HG02981 (cell line): ENCODE measurements around the gene ADCY5.

Source experiments
- ATAC-seq: cut with Tn5 transposase; IDR thresholded peaks from one replicate; pipeline ENCODE4 v1.9.1; 2021; ENCODE audit warnings: mild to moderate bottlenecking, moderate library complexity; ENCODE audit not compliant: unreplicated experiment

The ADCY5 gene

GRCh38 chr3:123459862-123460261 is 11.0 kb upstream of the ADCY5 start:
- ATAC-seq: no peak

DNA sequence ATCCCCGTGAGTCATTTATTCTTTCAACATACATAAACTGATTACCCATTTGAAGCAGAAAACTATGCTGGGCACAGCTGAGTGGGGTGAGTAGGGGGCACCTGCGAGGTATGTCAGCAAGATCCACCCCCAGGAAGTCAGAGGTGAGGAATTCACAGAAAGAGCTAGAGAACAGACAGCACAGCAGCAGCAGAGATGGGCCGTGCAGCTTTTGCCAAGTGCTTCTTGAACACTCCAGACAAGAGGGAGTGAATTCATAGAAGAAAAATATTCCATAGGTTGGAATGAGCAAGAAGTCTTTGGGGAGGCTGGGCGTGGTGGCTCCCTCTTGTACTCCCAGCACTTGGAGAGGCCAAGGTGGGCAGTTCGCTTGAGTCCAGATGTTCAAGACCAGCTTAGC is 9.4 kb upstream of the ADCY5 start:
- no peak for ATAC-seq

DNA sequence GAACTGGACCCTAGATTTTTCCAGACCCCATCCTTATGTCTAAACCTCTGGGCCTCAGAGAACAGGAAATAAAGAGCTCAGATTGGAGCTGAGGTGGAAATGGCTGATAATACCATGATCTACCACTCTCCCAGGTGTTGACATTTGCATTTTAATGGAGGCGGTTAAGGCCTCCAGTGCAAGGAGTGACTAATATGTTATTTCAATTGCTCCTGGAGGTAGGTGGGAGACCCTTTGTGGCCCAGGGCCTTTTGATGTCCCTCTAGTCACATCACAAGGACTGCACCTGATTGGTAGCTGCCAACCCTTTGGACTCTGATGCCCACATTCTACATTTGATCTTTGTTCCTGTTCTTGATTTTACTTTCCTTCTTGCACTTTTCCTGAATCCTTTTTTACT is 9.0 kb upstream of the ADCY5 start:
- ATAC-seq: no peak

DNA sequence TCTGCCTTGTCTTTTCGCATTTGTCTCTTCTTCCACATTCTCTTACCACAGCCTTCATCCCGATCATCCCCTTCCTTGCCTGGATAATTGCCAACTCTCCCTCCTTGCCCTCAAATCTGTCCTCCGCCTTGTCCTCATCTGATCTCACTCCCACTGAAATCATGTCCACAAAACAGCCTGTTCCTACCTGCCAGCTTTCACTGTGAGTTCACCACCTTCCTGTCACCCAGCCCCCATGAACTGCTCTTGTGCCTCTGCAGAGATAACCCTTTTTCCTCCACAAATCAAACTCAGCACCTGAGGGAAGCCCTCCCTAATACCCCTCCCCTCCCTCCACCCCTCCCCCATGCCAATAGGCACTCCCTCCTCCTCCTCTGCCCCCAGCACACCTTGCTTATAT is 4.8 kb upstream of the ADCY5 start:
- no peak for ATAC-seq

DNA sequence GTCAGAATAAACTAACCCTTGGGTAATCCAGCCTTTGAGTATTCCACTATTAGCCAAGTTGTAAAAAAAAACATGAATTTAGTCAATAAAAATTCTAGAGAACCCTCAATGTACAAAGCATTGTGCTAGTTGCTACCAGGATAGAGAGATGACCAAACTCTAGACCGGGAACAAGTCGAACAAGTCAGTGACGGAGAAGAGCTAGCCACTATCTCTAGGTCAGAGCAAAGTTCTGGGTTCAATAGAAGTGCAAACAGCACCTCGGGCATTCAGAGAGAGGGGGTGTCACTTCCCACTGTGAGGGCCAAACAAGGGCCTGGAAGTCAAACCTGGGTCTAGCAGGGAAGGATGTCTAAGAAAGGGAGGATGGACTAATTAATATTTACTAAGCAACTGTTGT is 2.3 kb upstream of the ADCY5 start:
- no peak for ATAC-seq

- no peak for ATAC-seq
These were observed 1.2 kb upstream of the ADCY5 start for GRCh38 chr3:123449997-123450604.

DNA sequence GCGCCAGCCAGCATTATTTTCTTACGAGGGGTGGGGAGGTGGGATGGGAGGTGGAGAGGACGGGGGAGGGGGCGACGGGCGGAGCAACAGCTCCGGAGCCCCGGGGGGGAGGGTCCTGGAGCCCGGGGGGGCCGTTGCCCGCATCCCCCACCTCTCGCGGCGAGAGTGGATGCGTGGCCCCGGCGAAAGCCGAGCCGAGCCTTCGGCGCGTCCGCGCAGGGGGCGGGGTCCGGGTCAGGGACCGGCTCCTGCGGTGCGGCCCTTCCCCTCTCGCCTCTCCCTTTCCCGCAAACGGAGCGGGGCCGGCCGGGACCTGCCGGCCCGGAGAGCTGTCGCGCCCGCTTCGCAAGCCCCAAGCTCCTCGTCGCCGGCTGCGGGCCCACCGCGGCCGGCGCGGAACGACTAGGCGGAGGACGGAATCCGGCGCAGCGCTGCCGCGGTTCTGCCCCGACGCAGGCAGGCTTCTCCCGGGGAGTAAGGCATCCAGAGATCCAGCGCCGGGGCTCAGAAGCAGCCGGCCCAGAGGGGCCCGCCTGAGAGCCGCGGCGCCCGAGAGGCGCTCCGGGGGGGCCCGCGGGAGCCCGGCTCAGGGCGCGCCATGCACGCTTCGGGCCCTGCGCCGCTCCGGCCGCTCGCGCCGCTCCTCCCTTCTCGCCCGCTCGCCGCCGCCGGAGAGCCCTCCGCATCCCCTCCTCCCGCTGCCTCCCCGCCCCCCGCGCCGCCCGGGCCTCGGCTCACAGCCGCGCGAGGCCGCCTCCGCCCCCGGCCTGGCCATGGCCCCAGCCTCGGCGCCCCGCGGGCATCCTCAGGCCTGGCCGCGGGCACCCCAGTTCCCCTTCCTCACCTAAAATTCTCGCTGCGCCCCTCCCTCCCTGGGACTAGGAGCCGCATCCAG is 459 bp upstream of the ADCY5 start:
- no peak for ATAC-seq

- no peak for ATAC-seq
These were observed 957 bp downstream of the ADCY5 start for GRCh38 chr3:123447749-123448517.

DNA sequence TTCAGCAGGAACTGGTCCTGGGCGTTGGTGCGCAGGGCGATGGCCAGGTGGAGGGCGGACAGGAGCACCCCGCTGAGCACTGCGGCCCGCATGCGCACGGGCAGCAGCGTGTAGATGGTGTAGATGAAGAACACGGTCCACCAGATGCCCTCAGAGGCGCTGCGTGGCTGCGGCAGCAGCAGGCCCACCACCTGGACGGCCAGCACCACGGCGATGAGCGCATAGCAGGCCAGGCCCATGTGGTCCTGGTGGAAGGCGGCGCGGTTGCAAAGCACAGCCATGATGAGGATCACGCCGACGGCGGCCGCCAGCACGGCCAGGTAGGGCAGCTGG is 1.5 kb downstream of the ADCY5 start:
- ATAC-seq: no peak

GRCh38 chr3:123446610-123447109 is 2.2 kb downstream of the ADCY5 start:
- no peak for ATAC-seq

- no peak for ATAC-seq
These were observed 2.7 kb downstream of the ADCY5 start for GRCh38 chr3:123446210-123446609.

DNA sequence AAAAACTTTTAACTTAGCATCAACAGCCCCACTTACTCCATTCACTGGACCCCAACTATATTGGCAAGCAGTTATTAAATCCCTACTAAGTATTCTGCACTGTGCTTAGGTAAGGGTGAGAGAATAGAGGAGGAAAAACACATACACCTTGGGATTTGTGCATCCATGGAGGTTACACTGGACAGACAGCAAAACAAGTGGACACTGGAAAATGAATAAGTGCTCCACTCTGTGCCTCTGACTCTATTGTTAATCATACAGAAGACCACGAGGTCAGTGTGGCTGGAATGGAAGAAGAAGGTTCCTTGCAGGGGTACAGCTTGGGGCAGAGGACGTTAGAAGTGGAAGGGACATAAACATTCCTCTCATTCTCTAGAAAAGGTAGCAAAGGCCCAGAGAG is 3.2 kb downstream of the ADCY5 start:
- no peak for ATAC-seq

DNA sequence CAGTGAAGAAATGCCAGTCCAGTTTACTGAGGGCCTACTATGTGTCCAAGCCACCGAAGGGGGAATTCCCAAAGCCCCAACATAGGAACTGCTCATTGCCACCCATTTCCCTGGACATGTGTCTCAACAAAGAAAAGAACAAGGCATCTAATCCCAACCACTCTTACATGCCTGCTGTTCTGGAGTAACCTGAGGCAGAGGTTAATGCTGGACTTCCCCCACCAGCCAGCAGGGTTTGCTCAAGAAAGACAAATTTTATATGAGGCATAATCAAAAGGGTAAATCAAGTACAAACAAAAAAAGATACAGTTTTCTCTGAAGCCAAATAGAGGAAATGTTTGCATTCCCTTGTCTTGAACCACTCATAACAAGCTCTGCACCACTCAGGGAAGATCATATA is 4.1 kb downstream of the ADCY5 start:
- ATAC-seq: no peak

DNA sequence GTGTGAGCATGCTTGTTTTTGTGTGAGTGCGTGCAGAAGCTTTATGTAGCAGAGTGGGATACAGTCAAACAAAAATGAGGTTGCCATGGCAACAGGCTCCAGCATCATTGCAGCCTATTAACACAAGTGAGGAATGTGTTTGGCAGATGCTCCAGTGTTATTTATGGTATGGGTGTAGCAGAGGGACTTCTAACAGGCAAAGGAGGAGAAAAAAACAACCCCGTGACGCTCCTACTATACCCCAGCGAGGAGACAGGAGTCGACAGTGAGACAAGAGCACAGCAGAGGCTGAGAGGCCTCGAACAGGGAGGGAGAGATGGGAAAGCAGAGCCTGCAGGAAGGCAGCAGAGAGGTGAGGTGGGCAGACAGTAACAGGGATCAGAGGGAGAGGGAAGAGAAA is 4.9 kb downstream of the ADCY5 start:
- ATAC-seq: no peak

GRCh38 chr3:123442908-123443307 is 6.0 kb downstream of the ADCY5 start:
- no peak for ATAC-seq

DNA sequence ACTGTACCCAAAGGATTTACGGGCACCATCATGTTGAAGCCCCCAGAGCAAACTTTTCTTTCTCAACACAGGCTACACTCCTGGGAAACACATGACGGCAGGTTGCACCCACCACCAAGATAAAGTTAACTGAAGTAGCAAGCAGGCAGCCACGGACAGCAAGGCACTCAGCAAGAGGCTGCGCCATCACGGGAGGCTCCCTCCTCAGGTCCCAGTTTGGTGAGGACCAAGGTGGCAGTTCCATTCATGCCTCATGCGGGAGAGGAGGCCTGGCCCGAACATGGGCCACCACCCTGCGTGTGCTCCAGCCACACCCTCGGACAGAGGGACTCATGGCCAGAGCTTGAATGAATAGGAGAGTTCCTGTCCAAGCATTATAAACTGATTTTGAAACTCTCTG is 6.8 kb downstream of the ADCY5 start:
- no peak for ATAC-seq

- no peak for ATAC-seq
These were observed 8.9 kb downstream of the ADCY5 start for GRCh38 chr3:123439806-123440580.

GRCh38 chr3:123432832-123433523 is 15.9 kb downstream of the ADCY5 start:
- no peak for ATAC-seq

- no peak for ATAC-seq
These were observed 17.1 kb downstream of the ADCY5 start for GRCh38 chr3:123431658-123432324.
